ENCODE data around the gene MYBL2.

The MYBL2 gene

GRCh38 chr20:43765916-43766315 is 99.0 kb downstream of the MYBL2 start:
- no peak for DNase-seq (ENCODE audit: insufficient read length, low spot score)
- FAIRE-seq, result no peak
- no peak for TF ChIP-seq CTCF (IDR thresholded peaks at IDR 0.05; ENCODE audit: insufficient read depth, missing control alignments)
